Transverse colon (tissue), 4 donors: ENCODE results near the gene FGGY. TPM values are rescaled to one million over a fixed set of nuclear protein-coding genes. Genes with fewer than 3 reads are reported as not detected.
"Not testable (repeated sequence)": the region's sequence is repeated elsewhere in the genome, so short reads cannot be mapped to it uniquely, and the experiment has no call there.

Experiments
- DNase-seq: peaks from one replicate; pipeline ENCODE4 v3.0.0-alpha.2; 2019
- H3K27ac ChIP-seq, 4 donors: fragments of 200-600 bp; sonication (generic); 2 replicates each; pipeline ENCODE4 v1.5.1; 2016 to 2018; ENCODE audit warnings: inconsistent platforms in 4 of 4
- H3K27me3 ChIP-seq: fragments of 200-600 bp; sonication (generic); 2 replicates; pipeline ENCODE4 v1.5.1; 2017; ENCODE audit warnings: inconsistent platforms
- H3K36me3 ChIP-seq, 4 donors: fragments of 200-600 bp; sonication (generic); 2 replicates each; pipeline ENCODE4 v1.5.1; 2017 to 2019; ENCODE audit warnings: inconsistent platforms in 4 of 4
- H3K4me1 ChIP-seq, 4 donors: fragments of 200-600 bp; sonication (generic); 2 replicates each; pipeline ENCODE4 v1.5.1; 2017 to 2020; ENCODE audit warnings: inconsistent platforms in 4 of 4
- H3K4me3 ChIP-seq, 4 donors: fragments of 200-600 bp; sonication (generic); 1 replicate in 1 of 4; 2 replicates in 3 of 4; pipeline versions ENCODE4 v1.5.1 to v1.6.1; 2017 to 2019; ENCODE audit warnings: inconsistent platforms in 4 of 4
- H3K9me3 ChIP-seq, 2 donors: fragments of 200-600 bp; sonication (generic); 2 replicates each; pipeline ENCODE4 v1.5.1; 2017 to 2019; ENCODE audit warnings: inconsistent platforms in 2 of 2
- EP300 ChIP-seq: sonication (generic); formaldehyde crosslinking; IDR thresholded peaks from one replicate; pipeline ENCODE4 v1.6.1; 2017; ENCODE audit warnings: antibody characterized with exemption, low read depth
- POLR2A ChIP-seq: fragments of 450-650 bp; IDR thresholded peaks from one replicate; pipeline ENCODE4 v1.6.1; 2016; ENCODE audit warnings: antibody characterized with exemption, mild to moderate bottlenecking, moderate library complexity
- POLR2AphosphoS5 ChIP-seq, 3 donors: sonication (generic); formaldehyde crosslinking; IDR thresholded peaks; one replicate each; pipeline ENCODE4 v1.6.1; 2016; ENCODE audit warnings: antibody characterized with exemption in 3 of 3
- WGBS, 2 donors: methylation state at CpG; one replicate each; pipeline ENCODE4 v1.1.5; 2018; ENCODE audit warnings: low coverage in 1 of 2; 5-methylcytosine and 5-hydroxymethylcytosine counted together
- in situ Hi-C, 4 donors: fragments of 200-750 bp; cut with MboI; loops; one replicate each; pipeline versions ENCODE4 v1.15.0 to v1.15.1; 2017; ENCODE audit warnings: low sequenced_read_pairs in 3 of 4, low pct_ligation_motif_present in 1 of 4, low pct_unique_long_range_greater_than_20kb in 1 of 4
- intact Hi-C: fragments of 100-400 bp; cut with DNase I; formaldehyde crosslinking; loops from one replicate; pipeline ENCODE4 v1.15.1; 2023; ENCODE audit warnings: low total_unique reads
- total RNA-seq, 4 donors: library from RNA; depleted of rRNA; stranded (reverse); fragments of >200 nt; gene quantifications; one replicate each; pipeline ENCODE4 v1.1.0, GENCODE V29; 2016
- TF ChIP-seq, protein P1 (sequence below), 5 experiments: fragments of 200-600 bp in 3 of 5; fragments of 450-650 bp in 2 of 5; sonication (generic) in 3 of 5; IDR thresholded peaks; 1 replicate in 2 of 5; 2 replicates in 3 of 5; pipeline ENCODE4 v1.5.1; 2016 to 2017; ENCODE audit warnings: antibody characterized with exemption in 5 of 5, inconsistent platforms in 3 of 5, mild to moderate bottlenecking in 2 of 5, moderate library complexity in 1 of 5

Gene FGGY
- total RNA-seq, 4 donors from 2014 or later: 18.2 to 97.7 (median 27.1) TPM

DNA sequence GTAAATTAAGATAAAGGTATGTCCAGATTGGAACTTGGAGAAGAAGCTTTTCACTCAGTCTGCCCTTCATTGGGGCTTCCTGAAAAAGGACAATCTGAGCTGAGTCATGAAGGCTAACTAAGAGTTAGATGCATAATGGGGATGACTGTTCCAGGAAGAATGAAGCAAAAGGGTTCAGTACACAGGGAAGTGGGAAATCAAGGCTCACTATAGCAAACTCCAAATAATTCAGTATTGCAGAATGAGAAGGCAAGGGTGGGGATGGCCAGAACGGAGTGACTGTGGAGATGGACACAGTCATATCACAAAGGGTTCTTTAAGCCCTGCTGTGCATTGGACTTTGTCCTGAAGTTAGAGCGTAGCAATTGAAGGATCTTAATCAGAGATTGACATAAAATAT lies 158.3 kb downstream of the FGGY start:
- 64 to 66% methylated on average over 2 of the region's 2 CpGs for WGBS, 2 donors
- no peak overlapping the region for H3K27ac ChIP-seq
- no peaks in the 10 kb centered on the region for H3K9me3 ChIP-seq
- intact Hi-C loops: no loop called here
- no peaks in the 10 kb centered on the region for H3K36me3 ChIP-seq
- no peaks in the 10 kb centered on the region for H3K27me3 ChIP-seq
- TF ChIP-seq POLR2AphosphoS5 (IDR thresholded peaks at IDR 0.05) (no peak), EP300 (no peak), POLR2A (no peak)
- TF ChIP-seq, protein P1, sequence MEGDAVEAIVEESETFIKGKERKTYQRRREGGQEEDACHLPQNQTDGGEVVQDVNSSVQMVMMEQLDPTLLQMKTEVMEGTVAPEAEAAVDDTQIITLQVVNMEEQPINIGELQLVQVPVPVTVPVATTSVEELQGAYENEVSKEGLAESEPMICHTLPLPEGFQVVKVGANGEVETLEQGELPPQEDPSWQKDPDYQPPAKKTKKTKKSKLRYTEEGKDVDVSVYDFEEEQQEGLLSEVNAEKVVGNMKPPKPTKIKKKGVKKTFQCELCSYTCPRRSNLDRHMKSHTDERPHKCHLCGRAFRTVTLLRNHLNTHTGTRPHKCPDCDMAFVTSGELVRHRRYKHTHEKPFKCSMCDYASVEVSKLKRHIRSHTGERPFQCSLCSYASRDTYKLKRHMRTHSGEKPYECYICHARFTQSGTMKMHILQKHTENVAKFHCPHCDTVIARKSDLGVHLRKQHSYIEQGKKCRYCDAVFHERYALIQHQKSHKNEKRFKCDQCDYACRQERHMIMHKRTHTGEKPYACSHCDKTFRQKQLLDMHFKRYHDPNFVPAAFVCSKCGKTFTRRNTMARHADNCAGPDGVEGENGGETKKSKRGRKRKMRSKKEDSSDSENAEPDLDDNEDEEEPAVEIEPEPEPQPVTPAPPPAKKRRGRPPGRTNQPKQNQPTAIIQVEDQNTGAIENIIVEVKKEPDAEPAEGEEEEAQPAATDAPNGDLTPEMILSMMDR (IDR thresholded peaks at IDR 0.05): no peak
- no peaks in the 10 kb centered on the region for H3K4me1 ChIP-seq
- DNase-seq: no peak
- H3K4me3 ChIP-seq: no peak overlapping the region
- in situ Hi-C loops: no loop called here

DNA sequence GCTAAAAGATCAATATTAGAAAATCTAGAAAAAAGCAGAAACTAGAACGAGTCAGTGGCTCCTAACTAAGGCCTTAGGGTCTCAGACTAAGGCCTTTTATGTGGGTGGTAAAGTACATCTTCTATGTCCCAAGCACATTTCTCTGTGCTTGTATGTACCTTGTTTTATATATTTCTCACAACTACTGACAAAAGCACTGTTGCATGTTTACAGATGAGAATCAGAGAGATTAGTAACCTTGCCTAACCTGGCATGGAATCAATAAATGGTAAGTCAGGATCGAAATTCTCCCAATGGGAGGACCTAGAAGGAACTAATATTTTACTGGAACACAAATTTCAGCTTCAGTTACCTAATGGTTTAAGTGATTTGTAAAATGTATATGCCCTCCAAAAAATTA lies 160.9 kb downstream of the FGGY start:
- no peaks in the 10 kb centered on the region for H3K27me3 ChIP-seq
- TF ChIP-seq EP300 (no peak), POLR2AphosphoS5 (IDR thresholded peaks at IDR 0.05) (no peak)
- in situ Hi-C loops (no loop called here), intact Hi-C loops (no loop called here)
- no peaks in the 10 kb centered on the region for H3K9me3 ChIP-seq
- H3K27ac ChIP-seq: no peak overlapping the region
- DNase-seq: no peak
- no peaks in the 10 kb centered on the region for H3K36me3 ChIP-seq
- WGBS, 2 donors: 87 to 89% methylated on average over 2 of the region's 2 CpGs
- H3K4me1 ChIP-seq: no peaks in the 10 kb centered on the region
- no peak overlapping the region for H3K4me3 ChIP-seq

DNA sequence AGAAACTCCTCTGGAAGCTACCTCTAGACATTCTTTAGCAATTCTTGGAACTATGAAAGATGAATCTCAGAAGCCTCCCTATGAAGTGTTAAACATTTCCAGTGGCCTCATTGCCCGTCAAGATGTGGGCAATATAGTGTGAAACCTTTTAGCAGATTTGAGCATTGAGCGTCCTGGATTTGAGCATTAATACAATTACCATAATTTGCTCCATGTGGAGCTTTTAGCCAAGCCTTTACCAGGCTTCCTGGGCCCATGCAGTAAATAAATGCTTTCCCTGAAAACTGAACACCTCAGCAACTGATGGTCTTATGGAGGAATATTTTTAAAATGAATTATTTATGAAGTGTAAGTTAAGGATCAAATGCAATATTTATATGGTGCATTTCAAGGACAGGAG lies 162.0 kb downstream of the FGGY start:
- no peak for DNase-seq
- intact Hi-C loops (no loop called here), in situ Hi-C loops (no loop called here)
- Histone ChIP-seq H3K9me3 (no peaks in the 10 kb centered on the region), H3K27ac (no peak overlapping the region), H3K36me3 (no peaks in the 10 kb centered on the region), H3K4me1 (no peaks in the 10 kb centered on the region), H3K4me3 (no peak overlapping the region), H3K27me3 (no peaks in the 10 kb centered on the region)
- no peak for TF ChIP-seq EP300
- TF ChIP-seq, protein P1 (IDR thresholded peaks at IDR 0.05): no peak
- TF ChIP-seq POLR2AphosphoS5 (IDR thresholded peaks at IDR 0.05): no peak
- 89% methylated on average over 2 of the region's 2 CpGs; no CpG with 5 or more reads in 1 of the 2 donors for WGBS, 2 donors

DNA sequence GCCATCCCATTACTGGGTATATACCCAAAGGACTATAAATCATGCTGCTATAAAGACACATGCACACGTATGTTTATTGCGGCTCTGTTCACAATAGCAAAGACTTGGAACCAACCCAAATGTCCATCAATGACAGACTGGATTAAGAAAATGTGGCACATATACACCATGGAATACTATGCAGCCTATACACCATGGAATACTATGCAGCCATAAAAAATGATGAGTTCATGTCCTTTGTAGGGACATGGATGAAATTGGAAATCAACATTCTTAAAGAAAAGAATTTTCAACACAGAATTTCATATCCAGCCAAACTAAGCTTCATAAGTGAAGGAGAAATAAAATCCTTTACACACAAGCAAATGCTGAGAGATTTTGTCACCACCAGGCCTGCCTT lies 166.0 kb downstream of the FGGY start:
- H3K4me1 ChIP-seq, H3K4me3 ChIP-seq, in situ Hi-C loops, DNase-seq, H3K9me3 ChIP-seq, intact Hi-C loops, H3K36me3 ChIP-seq, H3K27me3 ChIP-seq, H3K27ac ChIP-seq: not testable (repeated sequence)
- 93 to 100% methylated on average over 2 of the region's 2 CpGs for WGBS, 2 donors

DNA sequence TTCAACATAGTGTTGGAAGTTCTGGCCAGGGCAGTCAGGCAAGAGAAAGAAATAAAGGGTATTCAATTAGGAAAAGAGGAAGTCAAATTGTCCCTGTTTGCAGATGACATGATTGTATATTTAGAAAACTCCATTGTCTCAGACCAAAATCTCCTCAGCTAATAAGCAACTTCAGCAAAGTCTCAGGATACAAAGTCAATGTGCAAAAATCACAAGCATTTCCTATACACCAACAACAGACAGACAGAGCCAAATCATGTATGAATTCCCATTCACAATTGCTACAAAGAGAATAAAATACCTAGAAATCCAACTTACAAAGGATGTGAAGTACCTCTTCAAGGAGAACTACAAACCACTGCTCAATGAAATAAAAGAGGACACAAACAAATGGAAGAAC lies 168.6 kb downstream of the FGGY start:
- intact Hi-C loops, DNase-seq, H3K27ac ChIP-seq, H3K27me3 ChIP-seq, H3K9me3 ChIP-seq, H3K4me3 ChIP-seq, in situ Hi-C loops, H3K36me3 ChIP-seq, H3K4me1 ChIP-seq: not testable (repeated sequence)

DNA sequence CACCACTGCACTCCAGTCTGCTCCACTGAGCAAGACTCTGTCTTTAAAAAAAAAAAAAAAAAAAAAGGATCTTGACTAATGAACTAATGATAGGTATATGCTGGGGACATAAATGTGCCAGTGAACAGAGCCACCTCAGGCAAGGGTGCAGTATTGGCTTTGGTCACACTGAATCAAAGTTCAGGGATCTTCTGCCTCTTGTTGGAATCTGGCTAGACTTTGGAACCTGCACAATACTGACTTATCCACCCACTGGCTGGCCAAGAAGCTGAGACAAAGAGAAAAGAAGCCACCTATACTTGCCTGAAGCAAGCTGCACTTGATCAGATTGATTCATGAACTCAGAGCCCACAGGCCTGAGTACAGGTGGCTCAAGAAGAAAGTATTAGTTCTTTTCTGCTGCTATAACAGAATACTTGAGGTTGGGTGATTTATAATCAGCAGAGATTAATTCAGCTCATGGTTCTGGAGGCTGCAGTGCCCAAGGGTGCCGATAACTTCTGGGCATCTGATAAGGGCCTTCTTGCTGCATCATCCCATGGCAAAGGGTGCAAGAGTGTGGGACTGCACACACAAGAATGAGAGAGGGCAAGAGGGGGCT lies 172.0 kb downstream of the FGGY start:
- no peaks in the 10 kb centered on the region for H3K36me3 ChIP-seq
- 100% methylated on average over 1 of the region's 1 CpG; no CpG with 5 or more reads in 1 of the 2 donors for WGBS, 2 donors
- H3K27ac ChIP-seq: no peak overlapping the region
- H3K9me3 ChIP-seq: no peaks in the 10 kb centered on the region
- no peak for DNase-seq
- intact Hi-C loops: no loop called here
- in situ Hi-C loops: no loop called here
- TF ChIP-seq POLR2A (no peak), EP300 (no peak), POLR2AphosphoS5 (IDR thresholded peaks at IDR 0.05) (no peak)
- TF ChIP-seq, protein P1 (IDR thresholded peaks at IDR 0.05): no peak
- no peak overlapping the region for H3K4me3 ChIP-seq
- no peaks in the 10 kb centered on the region for H3K4me1 ChIP-seq
- no peaks in the 10 kb centered on the region for H3K27me3 ChIP-seq

DNA sequence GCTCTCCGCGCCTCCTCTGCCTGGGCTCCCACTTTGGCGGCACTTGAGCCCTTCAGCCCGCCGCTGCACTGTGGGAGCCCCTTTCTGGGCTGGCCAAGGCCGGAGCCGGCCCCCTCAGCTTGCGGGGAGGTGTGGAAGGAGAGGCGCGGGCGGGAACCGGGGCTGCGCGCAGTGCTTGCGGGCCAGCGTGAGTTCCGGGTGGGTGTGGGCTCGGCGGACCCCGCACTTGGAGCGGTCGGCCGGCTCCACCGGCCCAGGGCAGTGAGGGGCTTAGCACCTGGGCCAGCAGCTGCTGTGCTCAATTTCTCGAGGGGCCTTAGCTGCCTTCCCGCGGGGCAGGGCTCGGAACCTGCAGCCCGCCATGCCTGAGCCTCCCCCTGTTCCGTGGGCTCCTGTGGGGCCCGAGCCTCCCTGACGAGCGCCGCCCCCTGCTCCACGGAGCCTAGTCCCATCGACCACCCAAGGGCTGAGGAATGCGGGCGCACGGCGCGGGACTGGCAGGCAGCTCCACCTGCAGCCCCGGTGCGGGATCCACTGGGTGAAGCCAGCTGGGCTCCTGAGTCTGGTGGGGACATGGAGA lies 175.2 kb downstream of the FGGY start:
- H3K9me3 ChIP-seq, H3K4me1 ChIP-seq, DNase-seq, intact Hi-C loops, H3K36me3 ChIP-seq, in situ Hi-C loops, H3K27ac ChIP-seq, H3K27me3 ChIP-seq, H3K4me3 ChIP-seq: not testable (repeated sequence)
- 97% methylated on average over 40 of the region's 43 CpGs; no CpG with 5 or more reads in 1 of the 2 donors for WGBS, 2 donors
